Measurements from ENCODE around the gene PSMD2.

PSMD2 gene

GRCh38 chr3:184306341-184306972, 7.4 kb downstream of the PSMD2 start:
- TF ChIP-seq CTCF (IDR thresholded peaks at IDR 0.05; ENCODE audit: low read depth, low read length, poor library complexity, severe bottlenecking) (no peak), EZH2phosphoT487 (IDR thresholded peaks at IDR 0.05; ENCODE audit: borderline replicate concordance, low read length) (no peak)

GRCh38 chr3:184307915-184308314, 8.9 kb downstream of the PSMD2 start:
- no peak overlapping the region for H3K27ac ChIP-seq (ENCODE audit: low read depth, low read length)
- peaks cover 64% of the 10 kb centered on the region for H3K36me3 ChIP-seq (ENCODE audit: control insufficient read depth, low read length)
- no peaks in the 10 kb centered on the region for H3K9me2 ChIP-seq (replicated peaks; ENCODE audit: control insufficient read depth, low read length)
- no peaks in the 10 kb centered on the region for H3K4me1 ChIP-seq (ENCODE audit: control insufficient read depth, low read length)
- H3K27me3 ChIP-seq (ENCODE audit: control insufficient read depth, low read length) = no peaks in the 10 kb centered on the region
- H4K20me1 ChIP-seq (ENCODE audit: control insufficient read depth, insufficient read depth, low read depth, low read length) = no peaks in the 10 kb centered on the region
- no peaks in the 10 kb centered on the region for H3K79me2 ChIP-seq (ENCODE audit: control insufficient read depth, low read length)
- no peak for TF ChIP-seq CTCF (IDR thresholded peaks at IDR 0.05; ENCODE audit: low read depth, low read length, poor library complexity, severe bottlenecking)
- no peak for TF ChIP-seq EZH2phosphoT487 (IDR thresholded peaks at IDR 0.05; ENCODE audit: borderline replicate concordance, low read length)
- no peak overlapping the region for H3K4me3 ChIP-seq (ENCODE audit: low read length)
- peaks cover 5% of the 10 kb centered on the region for H3F3A ChIP-seq (ENCODE audit: control insufficient read depth, insufficient read depth)
- H3K9me3 ChIP-seq (ENCODE audit: control insufficient read depth, insufficient read depth, low read length) = no peaks in the 10 kb centered on the region
- H3K4me2 ChIP-seq (ENCODE audit: low read length) = no peak overlapping the region

More at GRCh38 chr3:184306341-184306972, 7.4 kb downstream of the PSMD2 start:
- Histone ChIP-seq H3K9me2 (replicated peaks; ENCODE audit: control insufficient read depth, low read length) (no peaks in the 10 kb centered on the region), H3K27ac (ENCODE audit: low read depth, low read length) (no peak overlapping the region), H3K27me3 (ENCODE audit: control insufficient read depth, low read length) (no peaks in the 10 kb centered on the region), H3K4me1 (ENCODE audit: control insufficient read depth, low read length) (no peaks in the 10 kb centered on the region), H3K36me3 (ENCODE audit: control insufficient read depth, low read length) (peaks cover 79% of the 10 kb centered on the region), H3K79me2 (ENCODE audit: control insufficient read depth, low read length) (peaks cover 10% of the 10 kb centered on the region), H4K20me1 (ENCODE audit: control insufficient read depth, insufficient read depth, low read depth, low read length) (no peaks in the 10 kb centered on the region), H3K4me3 (ENCODE audit: low read length) (no peak overlapping the region), H3F3A (ENCODE audit: control insufficient read depth, insufficient read depth) (peaks cover under 1% of the 10 kb centered on the region), H3K4me2 (ENCODE audit: low read length) (no peak overlapping the region), H3K9me3 (ENCODE audit: control insufficient read depth, insufficient read depth, low read length) (no peaks in the 10 kb centered on the region)

- no peak overlapping the region for H3K4me3 ChIP-seq (ENCODE audit: low read length)
- H3K79me2 ChIP-seq (ENCODE audit: control insufficient read depth, low read length) = no peaks in the 10 kb centered on the region
- no peaks in the 10 kb centered on the region for H4K20me1 ChIP-seq (ENCODE audit: control insufficient read depth, insufficient read depth, low read depth, low read length)
- H3K9me2 ChIP-seq (replicated peaks; ENCODE audit: control insufficient read depth, low read length) = no peaks in the 10 kb centered on the region
- TF ChIP-seq CTCF (IDR thresholded peaks at IDR 0.05; ENCODE audit: low read depth, low read length, poor library complexity, severe bottlenecking) = no peak
- TF ChIP-seq EZH2phosphoT487 (IDR thresholded peaks at IDR 0.05; ENCODE audit: borderline replicate concordance, low read length) = no peak
- H3F3A ChIP-seq (ENCODE audit: control insufficient read depth, insufficient read depth) = peaks cover 5% of the 10 kb centered on the region
- H3K4me1 ChIP-seq (ENCODE audit: control insufficient read depth, low read length) = peaks cover 2% of the 10 kb centered on the region
- H3K4me2 ChIP-seq (ENCODE audit: low read length) = no peak overlapping the region
- H3K27me3 ChIP-seq (ENCODE audit: control insufficient read depth, low read length) = no peaks in the 10 kb centered on the region
- H3K36me3 ChIP-seq (ENCODE audit: control insufficient read depth, low read length) = peaks cover 56% of the 10 kb centered on the region
- no peaks in the 10 kb centered on the region for H3K9me3 ChIP-seq (ENCODE audit: control insufficient read depth, insufficient read depth, low read length)
- H3K27ac ChIP-seq (ENCODE audit: low read depth, low read length) = no peak overlapping the region
Observed at GRCh38 chr3:184308744-184309143, 9.7 kb downstream of the PSMD2 start.
